GM12892 (cell line): ENCODE data around the gene PLEKHA5.

Experiments used
- POLR2A ChIP-seq: IDR thresholded peaks from 2 replicates; pipeline ENCODE4 v1.6.1; 2011; ENCODE audit warnings: low read depth, low read length, control low read depth
- POLR2AphosphoS5 ChIP-seq: IDR thresholded peaks from 2 replicates; pipeline ENCODE4 v1.6.1; 2011; ENCODE audit warnings: low read depth, low read length, control low read depth
- TAF1 ChIP-seq: IDR thresholded peaks from 2 replicates; pipeline ENCODE4 v1.6.1; 2011; ENCODE audit warnings: low read depth, mild to moderate bottlenecking, control low read depth, low read length, borderline replicate concordance

GRCh38 chr12:19191563-19191962, 62.0 kb downstream of the PLEKHA5 start:
- TF ChIP-seq POLR2AphosphoS5, result no peak
- no peak for TF ChIP-seq POLR2A
- no peak for TF ChIP-seq TAF1
